ENCODE data around the gene POU5F2. TPM values are rescaled to one million over a fixed set of nuclear protein-coding genes. Genes with fewer than 3 reads are reported as not detected.

POU5F2 gene
- total RNA-seq, 1 donor from 2014 or later, result 1.6 TPM

- no peaks in the 10 kb centered on the region for H3K4me1 Mint-ChIP-seq (ENCODE audit: low read depth)
- H3K4me3 Mint-ChIP-seq, result no peak overlapping the region
- intact Hi-C loops (cut with micrococcal nuclease), result no loop called here
- no peaks in the 10 kb centered on the region for H3K27me3 Mint-ChIP-seq (ENCODE audit: insufficient read depth)
- H3K9me3 Mint-ChIP-seq, result no peaks in the 10 kb centered on the region
- no peak for DNase-seq (ENCODE audit: low spot score)
- no peak overlapping the region for H3K27ac Mint-ChIP-seq
- no peaks in the 10 kb centered on the region for H3K36me3 Mint-ChIP-seq (ENCODE audit: low read depth)
Observed at GRCh38 chr5:93731987-93732386, 9.4 kb downstream of the POU5F2 start.

- intact Hi-C loops (cut with micrococcal nuclease), result no loop called here
- H3K27me3 Mint-ChIP-seq (ENCODE audit: insufficient read depth), result no peaks in the 10 kb centered on the region
- no peak overlapping the region for H3K4me3 Mint-ChIP-seq
- no peak for DNase-seq (ENCODE audit: low spot score)
- H3K4me1 Mint-ChIP-seq (ENCODE audit: low read depth), result no peaks in the 10 kb centered on the region
- H3K9me3 Mint-ChIP-seq, result no peaks in the 10 kb centered on the region
- no peaks in the 10 kb centered on the region for H3K36me3 Mint-ChIP-seq (ENCODE audit: low read depth)
- H3K27ac Mint-ChIP-seq, result no peak overlapping the region
Observed at GRCh38 chr5:93726595-93726994, 14.8 kb downstream of the POU5F2 start.

- H3K4me1 Mint-ChIP-seq (ENCODE audit: low read depth), result no peaks in the 10 kb centered on the region
- no peaks in the 10 kb centered on the region for H3K36me3 Mint-ChIP-seq (ENCODE audit: low read depth)
Observed at GRCh38 chr5:93724791-93725190, 16.6 kb downstream of the POU5F2 start.

GRCh38 chr5:93723681-93724080 lies 17.7 kb downstream of the POU5F2 start:
- Mint-ChIP-seq H3K4me3 (no peak overlapping the region), H3K36me3 (ENCODE audit: low read depth) (no peaks in the 10 kb centered on the region), H3K4me1 (ENCODE audit: low read depth) (no peaks in the 10 kb centered on the region), H3K9me3 (no peaks in the 10 kb centered on the region), H3K27me3 (ENCODE audit: insufficient read depth) (no peaks in the 10 kb centered on the region), H3K27ac (no peak overlapping the region)
- intact Hi-C loops (cut with micrococcal nuclease), result no loop called here
- no peak for DNase-seq (ENCODE audit: low spot score)

More at GRCh38 chr5:93724791-93725190, 16.6 kb downstream of the POU5F2 start:
- Mint-ChIP-seq H3K27me3 (ENCODE audit: insufficient read depth) (no peaks in the 10 kb centered on the region), H3K9me3 (no peaks in the 10 kb centered on the region), H3K4me3 (no peak overlapping the region), H3K27ac (no peak overlapping the region)
- DNase-seq (ENCODE audit: low spot score), result no peak
- intact Hi-C loops (cut with micrococcal nuclease), result no loop called here

- intact Hi-C loops (cut with micrococcal nuclease), result no loop called here
- Mint-ChIP-seq H3K36me3 (ENCODE audit: low read depth) (no peaks in the 10 kb centered on the region), H3K27ac (no peak overlapping the region), H3K27me3 (ENCODE audit: insufficient read depth) (no peaks in the 10 kb centered on the region), H3K4me3 (no peak overlapping the region), H3K9me3 (no peaks in the 10 kb centered on the region), H3K4me1 (ENCODE audit: low read depth) (no peaks in the 10 kb centered on the region)
- DNase-seq (ENCODE audit: low spot score), result no peak
Observed at GRCh38 chr5:93723005-93723404, 18.4 kb downstream of the POU5F2 start.

- H3K27ac Mint-ChIP-seq, result no peak overlapping the region
- no peaks in the 10 kb centered on the region for H3K9me3 Mint-ChIP-seq
- no peaks in the 10 kb centered on the region for H3K36me3 Mint-ChIP-seq (ENCODE audit: low read depth)
- no peak overlapping the region for H3K4me3 Mint-ChIP-seq
- H3K4me1 Mint-ChIP-seq (ENCODE audit: low read depth), result no peaks in the 10 kb centered on the region
- intact Hi-C loops (cut with micrococcal nuclease), result no loop called here
- DNase-seq (ENCODE audit: low spot score), result no peak
- no peaks in the 10 kb centered on the region for H3K27me3 Mint-ChIP-seq (ENCODE audit: insufficient read depth)
Observed at GRCh38 chr5:93722588-93722987, 18.8 kb downstream of the POU5F2 start.

- Mint-ChIP-seq H3K9me3 (no peaks in the 10 kb centered on the region), H3K27me3 (ENCODE audit: insufficient read depth) (no peaks in the 10 kb centered on the region), H3K4me3 (no peak overlapping the region), H3K36me3 (ENCODE audit: low read depth) (no peaks in the 10 kb centered on the region), H3K27ac (no peak overlapping the region), H3K4me1 (ENCODE audit: low read depth) (no peaks in the 10 kb centered on the region)
- no peak for DNase-seq (ENCODE audit: low spot score)
- intact Hi-C loops (cut with micrococcal nuclease), result no loop called here
Observed at GRCh38 chr5:93721511-93721910, 19.9 kb downstream of the POU5F2 start.

GRCh38 chr5:93721071-93721470 lies 20.3 kb downstream of the POU5F2 start:
- no peak for DNase-seq (ENCODE audit: low spot score)
- H3K36me3 Mint-ChIP-seq (ENCODE audit: low read depth), result no peaks in the 10 kb centered on the region
- H3K27ac Mint-ChIP-seq, result no peak overlapping the region
- no peaks in the 10 kb centered on the region for H3K9me3 Mint-ChIP-seq
- H3K4me1 Mint-ChIP-seq (ENCODE audit: low read depth), result no peaks in the 10 kb centered on the region
- H3K4me3 Mint-ChIP-seq, result no peak overlapping the region
- H3K27me3 Mint-ChIP-seq (ENCODE audit: insufficient read depth), result no peaks in the 10 kb centered on the region
- intact Hi-C loops (cut with micrococcal nuclease), result no loop called here

- H3K27ac Mint-ChIP-seq, result no peak overlapping the region
- H3K4me1 Mint-ChIP-seq (ENCODE audit: low read depth), result no peaks in the 10 kb centered on the region
- no peak overlapping the region for H3K4me3 Mint-ChIP-seq
- no peak for DNase-seq (ENCODE audit: low spot score)
- intact Hi-C loops (cut with micrococcal nuclease), result no loop called here
- no peaks in the 10 kb centered on the region for H3K9me3 Mint-ChIP-seq
- H3K36me3 Mint-ChIP-seq (ENCODE audit: low read depth), result no peaks in the 10 kb centered on the region
- H3K27me3 Mint-ChIP-seq (ENCODE audit: insufficient read depth), result no peaks in the 10 kb centered on the region
Observed at GRCh38 chr5:93717162-93717561, 24.2 kb downstream of the POU5F2 start.

- H3K4me1 Mint-ChIP-seq (ENCODE audit: low read depth), result no peaks in the 10 kb centered on the region
- no peaks in the 10 kb centered on the region for H3K27me3 Mint-ChIP-seq (ENCODE audit: insufficient read depth)
- intact Hi-C loops (cut with micrococcal nuclease), result no loop called here
- DNase-seq (ENCODE audit: low spot score), result no peak
- H3K27ac Mint-ChIP-seq, result no peak overlapping the region
- no peak overlapping the region for H3K4me3 Mint-ChIP-seq
- H3K36me3 Mint-ChIP-seq (ENCODE audit: low read depth), result no peaks in the 10 kb centered on the region
- no peaks in the 10 kb centered on the region for H3K9me3 Mint-ChIP-seq
Observed at GRCh38 chr5:93716453-93716852, 24.9 kb downstream of the POU5F2 start.

- DNase-seq (ENCODE audit: low spot score), result no peak
- no peaks in the 10 kb centered on the region for H3K4me1 Mint-ChIP-seq (ENCODE audit: low read depth)
- H3K9me3 Mint-ChIP-seq, result no peaks in the 10 kb centered on the region
- intact Hi-C loops (cut with micrococcal nuclease), result no loop called here
- H3K27ac Mint-ChIP-seq, result no peak overlapping the region
- H3K36me3 Mint-ChIP-seq (ENCODE audit: low read depth), result no peaks in the 10 kb centered on the region
- H3K27me3 Mint-ChIP-seq (ENCODE audit: insufficient read depth), result no peaks in the 10 kb centered on the region
- no peak overlapping the region for H3K4me3 Mint-ChIP-seq
Observed at GRCh38 chr5:93715761-93716160, 25.6 kb downstream of the POU5F2 start.

GRCh38 chr5:93715327-93715726 lies 26.1 kb downstream of the POU5F2 start:
- Mint-ChIP-seq H3K36me3 (ENCODE audit: low read depth) (no peaks in the 10 kb centered on the region), H3K27ac (no peak overlapping the region), H3K4me1 (ENCODE audit: low read depth) (no peaks in the 10 kb centered on the region), H3K9me3 (no peaks in the 10 kb centered on the region), H3K4me3 (no peak overlapping the region), H3K27me3 (ENCODE audit: insufficient read depth) (no peaks in the 10 kb centered on the region)
- intact Hi-C loops (cut with micrococcal nuclease), result no loop called here
- DNase-seq (ENCODE audit: low spot score), result no peak

- no peaks in the 10 kb centered on the region for H3K4me1 Mint-ChIP-seq (ENCODE audit: low read depth)
Observed at GRCh38 chr5:93708442-93708841, 33.0 kb downstream of the POU5F2 start.

GRCh38 chr5:93705896-93706295 lies 35.5 kb downstream of the POU5F2 start:
- no peaks in the 10 kb centered on the region for H3K36me3 Mint-ChIP-seq (ENCODE audit: low read depth)
- H3K9me3 Mint-ChIP-seq, result no peaks in the 10 kb centered on the region
- no peaks in the 10 kb centered on the region for H3K4me1 Mint-ChIP-seq (ENCODE audit: low read depth)
- no peak for DNase-seq (ENCODE audit: low spot score)
- intact Hi-C loops (cut with micrococcal nuclease), result no loop called here
- H3K4me3 Mint-ChIP-seq, result no peak overlapping the region
- no peaks in the 10 kb centered on the region for H3K27me3 Mint-ChIP-seq (ENCODE audit: insufficient read depth)
- no peak overlapping the region for H3K27ac Mint-ChIP-seq

More at GRCh38 chr5:93708442-93708841, 33.0 kb downstream of the POU5F2 start:
- no peak for DNase-seq (ENCODE audit: low spot score)
- H3K27ac Mint-ChIP-seq, result no peak overlapping the region
- intact Hi-C loops (cut with micrococcal nuclease), result no loop called here
- H3K4me3 Mint-ChIP-seq, result no peak overlapping the region
- no peaks in the 10 kb centered on the region for H3K9me3 Mint-ChIP-seq
- H3K36me3 Mint-ChIP-seq (ENCODE audit: low read depth), result no peaks in the 10 kb centered on the region
- no peaks in the 10 kb centered on the region for H3K27me3 Mint-ChIP-seq (ENCODE audit: insufficient read depth)

Measured in activated T-helper 1 cell treated with anti-CD3 and anti-CD28 coated beads, Interleukin-12 subunit alpha, Interleukin-12 subunit beta, Interleukin-2, Interleukin-4 antibody, amounts not matched to agents 30 ng/mL and 10 ng/mL and 1 ng/mL, durations not matched to agents 14 hours and 24 hours and 36 hours (primary cell).